Frontal cortex (tissue), 4 donors: ENCODE data around the gene SPOUT1. TPM values are rescaled to one million over a fixed set of nuclear protein-coding genes. Genes with fewer than 3 reads are reported as not detected.
"Not testable (repeated sequence)": the region's sequence is repeated elsewhere in the genome, so short reads cannot be mapped to it uniquely, and the experiment has no call there.

Experiments used
- DNase-seq, 2 donors: peaks; one replicate each; pipeline ENCODE4 v3.0.0; 2012; ENCODE audit warnings: low spot score in 2 of 2
- FAIRE-seq: peaks from 2 replicates; lab custom pipeline; 2012; peaks lifted over from hg19 to GRCh38; lab: Jason Lieb, UNC
- total RNA-seq: library from RNA; depleted of rRNA; stranded (reverse); fragments of >200 nt; gene quantifications from one replicate; pipeline ENCODE4 v1.2.3, GENCODE V29; 2014
- donor health status: control.
- donor health status: control.
- donor health status: control.

SPOUT1 gene
- total RNA-seq, 1 donor from 2014 or later: 10.2 TPM

GRCh38 chr9:128782669-128783068, 46.9 kb downstream of the SPOUT1 start:
- no peak for DNase-seq
- no peak for FAIRE-seq

GRCh38 chr9:128781187-128782070, 48.2 kb downstream of the SPOUT1 start:
- FAIRE-seq (no peak), DNase-seq (no peak)

GRCh38 chr9:128780093-128780492, 49.5 kb downstream of the SPOUT1 start:
- FAIRE-seq, DNase-seq: not testable (repeated sequence)

- no peak for FAIRE-seq
- no peak for DNase-seq
Measured at GRCh38 chr9:128774804-128775203, 54.8 kb downstream of the SPOUT1 start.

DNA sequence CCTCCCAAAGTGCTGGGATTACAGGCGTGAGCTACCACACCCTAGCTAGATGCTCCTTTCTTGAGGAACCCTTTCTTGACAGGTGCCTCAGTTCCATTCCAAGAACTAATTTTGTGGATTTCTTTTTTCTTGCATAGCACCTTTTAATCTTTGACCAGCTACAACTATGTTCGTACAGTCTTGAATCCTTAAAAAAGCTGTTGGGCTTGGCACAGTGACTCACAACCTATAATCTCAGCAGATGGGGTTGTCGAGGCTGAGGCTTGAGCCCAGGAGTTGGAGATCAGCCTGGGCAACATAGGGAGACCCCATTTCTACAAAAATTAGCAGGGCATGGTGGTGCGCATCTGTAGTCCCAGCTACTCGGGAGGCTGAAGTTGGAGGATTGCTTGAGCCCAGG, 56.5 kb downstream of the SPOUT1 start:
- no peak for FAIRE-seq
- no peak for DNase-seq

DNA sequence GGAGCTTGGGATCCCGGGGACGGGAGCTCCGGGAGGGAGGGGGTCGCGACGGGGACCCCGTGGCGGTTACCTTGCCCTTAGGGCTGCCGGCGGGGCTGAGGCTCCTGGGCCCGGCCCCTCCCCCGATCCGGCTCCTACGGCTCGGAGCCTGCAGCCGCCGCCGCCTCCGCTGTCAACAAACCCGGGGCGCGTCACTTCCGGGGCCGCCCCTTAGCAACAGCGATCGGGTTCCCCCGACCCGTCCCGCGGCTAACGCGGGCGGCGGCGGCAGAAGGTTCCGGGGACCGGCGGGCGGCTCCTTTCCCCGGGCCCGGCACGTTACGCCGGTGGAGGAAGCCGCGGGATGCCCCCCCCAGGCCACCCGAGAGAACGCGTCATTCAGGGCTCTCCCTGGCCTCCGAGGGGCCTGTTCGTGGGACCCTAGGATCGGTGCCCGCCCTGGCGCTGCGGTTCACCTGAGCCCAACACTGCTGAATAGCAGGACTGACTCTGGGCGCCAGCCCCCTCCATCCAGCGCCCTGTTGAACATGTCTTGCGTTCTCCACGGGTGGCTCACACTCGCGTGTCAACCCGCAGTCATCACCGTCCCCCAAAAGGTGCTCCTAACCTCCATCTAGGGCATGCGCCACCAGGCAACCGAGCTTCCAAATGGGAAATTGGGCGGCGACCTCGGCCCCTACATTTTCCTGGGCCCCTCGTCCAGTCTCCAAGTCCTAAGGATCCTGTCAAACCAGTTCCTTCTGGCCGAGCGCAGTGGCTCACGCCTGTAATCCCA, 57.7 kb downstream of the SPOUT1 start, which contains the start of gene ZER1:
TSS of gene ZER1 (minus strand) at position 183 of the 775 bp plus-strand sequence. CDS start 16,362 bp downstream, outside the sequence.
- FAIRE-seq: no peak

DNA sequence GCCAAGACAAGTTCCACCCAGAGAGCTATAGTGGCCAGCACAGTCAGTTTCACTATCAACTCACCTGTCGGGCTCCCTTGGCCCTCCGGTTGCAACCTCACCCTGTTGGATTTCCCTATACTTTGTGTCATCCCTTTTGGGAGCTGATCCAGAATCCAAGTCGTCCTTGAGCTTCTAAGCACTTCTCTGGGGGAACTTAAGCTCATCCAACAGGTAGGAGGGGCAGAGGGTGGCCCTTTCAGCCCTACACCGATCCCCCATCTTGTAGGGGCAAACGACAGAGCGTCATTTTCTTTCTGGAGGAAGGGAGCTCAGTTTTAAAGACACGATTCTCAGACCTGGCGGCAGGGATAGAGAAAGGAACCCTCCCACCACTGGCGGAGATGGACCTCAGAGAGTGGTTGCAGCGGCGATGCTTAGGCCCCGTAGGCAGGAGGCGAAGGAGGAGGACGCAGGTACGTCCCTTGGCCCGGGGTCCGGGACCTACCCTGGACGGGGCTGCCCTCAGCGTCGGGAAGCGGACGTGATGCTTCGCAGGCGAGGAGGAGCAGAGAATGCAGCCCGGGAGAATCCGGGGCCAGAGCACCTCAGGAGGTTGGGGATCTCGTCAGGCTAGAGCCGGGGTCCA, 58.4 kb downstream of the SPOUT1 start:
- FAIRE-seq: no peak
- DNase-seq: no peak

More for the DNA sequence above, 57.7 kb downstream of the SPOUT1 start, which contains the start of gene ZER1:
- peak; percentile 98 to 99 for DNase-seq

- DNase-seq (no peak), FAIRE-seq (no peak)
Measured at GRCh38 chr9:128770286-128771030, 59.1 kb downstream of the SPOUT1 start.

Other genes with a start within 250 kb of the SPOUT1 start
- 31.4 TPM for gene DYNC2I2, start 172.9 kb downstream of the SPOUT1 start, total RNA-seq
- gene SET, start 140.6 kb downstream of the SPOUT1 start, total RNA-seq: 846 TPM
- gene PKN3, start 127.3 kb downstream of the SPOUT1 start, total RNA-seq: 0.41 TPM
- gene ZDHHC12, start 105.7 kb downstream of the SPOUT1 start, total RNA-seq: 1.2 TPM
- 20.4 TPM for gene ZER1, start 57.9 kb downstream of the SPOUT1 start, total RNA-seq
- gene TBC1D13, start 42.5 kb downstream of the SPOUT1 start, total RNA-seq: 6.5 TPM
- gene ENDOG, start 11.3 kb downstream of the SPOUT1 start, total RNA-seq: 21.6 TPM
- 9.8 TPM for gene KYAT1, start 52.2 kb upstream of the SPOUT1 start, total RNA-seq
- 19.6 TPM for gene LRRC8A, start 52.3 kb upstream of the SPOUT1 start, total RNA-seq
- gene PHYHD1, start 91.2 kb upstream of the SPOUT1 start, total RNA-seq: 1.2 TPM
- gene DOLK, start 117.8 kb upstream of the SPOUT1 start, total RNA-seq: 18.3 TPM
- 22.0 TPM for gene NUP188, start 117.9 kb upstream of the SPOUT1 start, total RNA-seq
- gene SH3GLB2, start 198.5 kb upstream of the SPOUT1 start, total RNA-seq: 60.3 TPM
- gene MIGA2, start 206.8 kb upstream of the SPOUT1 start, total RNA-seq: 12.6 TPM